ENCODE measurements around the gene CHSY1. TPM values are rescaled to one million over a fixed set of nuclear protein-coding genes. Genes with fewer than 3 reads are reported as not detected.

CHSY1 gene
- total RNA-seq, 1 donor from 2014 or later, result 28.0 TPM

DNA sequence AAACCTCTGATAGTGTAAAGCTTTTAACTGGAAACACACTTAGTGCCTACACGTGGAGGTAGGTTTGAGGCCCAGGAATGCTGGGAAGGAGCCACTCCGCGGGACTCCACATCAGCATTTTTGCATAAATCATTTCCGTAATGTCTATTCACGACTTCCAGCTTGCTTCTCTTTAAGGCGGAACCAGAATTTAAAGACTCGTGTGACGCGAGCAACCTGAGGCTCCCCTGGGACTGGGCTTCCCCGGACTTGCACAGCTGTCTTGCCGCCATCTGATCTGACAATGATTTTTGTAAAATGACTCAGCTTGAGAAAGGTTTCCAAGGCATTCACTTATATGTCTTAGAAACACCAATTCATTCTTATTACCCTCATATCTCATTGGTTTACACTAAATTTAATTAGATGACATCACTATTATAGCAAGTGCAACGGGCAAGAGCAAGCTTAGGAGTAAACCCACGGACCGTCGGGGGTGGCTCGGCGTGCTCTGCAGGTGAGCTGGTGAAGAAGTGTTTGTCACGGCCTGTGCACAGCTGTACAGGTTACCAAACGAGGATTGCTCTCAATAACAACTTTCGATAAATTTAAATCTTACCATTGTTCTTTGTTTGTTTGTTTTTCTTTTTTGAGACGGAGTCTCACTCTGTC is 95.2 kb downstream of the CHSY1 start:
- H3K36me3 ChIP-seq, result no peaks in the 10 kb centered on the region
- TF ChIP-seq POLR2AphosphoS5 (IDR thresholded peaks at IDR 0.05; ENCODE audit: insufficient read depth in 1 of 2, low read depth in 1 of 2) (no peak), POLR2A (IDR thresholded peaks at IDR 0.05) (no peak)
- TF ChIP-seq, protein P1, sequence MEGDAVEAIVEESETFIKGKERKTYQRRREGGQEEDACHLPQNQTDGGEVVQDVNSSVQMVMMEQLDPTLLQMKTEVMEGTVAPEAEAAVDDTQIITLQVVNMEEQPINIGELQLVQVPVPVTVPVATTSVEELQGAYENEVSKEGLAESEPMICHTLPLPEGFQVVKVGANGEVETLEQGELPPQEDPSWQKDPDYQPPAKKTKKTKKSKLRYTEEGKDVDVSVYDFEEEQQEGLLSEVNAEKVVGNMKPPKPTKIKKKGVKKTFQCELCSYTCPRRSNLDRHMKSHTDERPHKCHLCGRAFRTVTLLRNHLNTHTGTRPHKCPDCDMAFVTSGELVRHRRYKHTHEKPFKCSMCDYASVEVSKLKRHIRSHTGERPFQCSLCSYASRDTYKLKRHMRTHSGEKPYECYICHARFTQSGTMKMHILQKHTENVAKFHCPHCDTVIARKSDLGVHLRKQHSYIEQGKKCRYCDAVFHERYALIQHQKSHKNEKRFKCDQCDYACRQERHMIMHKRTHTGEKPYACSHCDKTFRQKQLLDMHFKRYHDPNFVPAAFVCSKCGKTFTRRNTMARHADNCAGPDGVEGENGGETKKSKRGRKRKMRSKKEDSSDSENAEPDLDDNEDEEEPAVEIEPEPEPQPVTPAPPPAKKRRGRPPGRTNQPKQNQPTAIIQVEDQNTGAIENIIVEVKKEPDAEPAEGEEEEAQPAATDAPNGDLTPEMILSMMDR (IDR thresholded peaks at IDR 0.05), result no peak
- H3K27me3 ChIP-seq, result no peaks in the 10 kb centered on the region
- H3K27ac ChIP-seq, result no peak overlapping the region
- no peaks in the 10 kb centered on the region for H3K4me1 ChIP-seq
- intact Hi-C loops (cut with DNase I), result no loop called here
- H3K9me3 ChIP-seq, result no peaks in the 10 kb centered on the region
- no peak for DNase-seq (ENCODE audit: extremely low spot score in 2 of 2)
- H3K4me3 ChIP-seq, result no peak overlapping the region

DNA sequence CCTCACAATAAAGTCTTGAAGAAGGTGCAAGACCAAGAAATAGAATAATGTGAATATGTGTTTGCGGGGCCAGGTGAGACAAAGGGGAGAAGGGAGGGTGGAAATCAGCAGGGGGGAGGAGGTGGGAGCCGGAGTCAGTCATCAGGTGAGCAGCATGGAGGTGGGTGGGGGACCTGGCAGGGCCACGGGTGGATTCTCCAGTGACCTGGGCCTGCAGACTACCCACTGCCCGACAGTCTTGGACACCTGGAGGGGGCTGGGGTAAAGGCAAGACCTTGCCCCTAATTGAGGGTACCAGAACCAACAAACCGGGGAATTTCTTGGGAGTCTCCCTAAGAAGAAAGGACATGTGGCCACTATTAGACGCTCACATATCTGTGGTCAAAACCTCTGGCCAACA is 95.8 kb downstream of the CHSY1 start:
- intact Hi-C loops (cut with DNase I), result no loop called here
- H3K9me3 ChIP-seq, result no peaks in the 10 kb centered on the region

DNA sequence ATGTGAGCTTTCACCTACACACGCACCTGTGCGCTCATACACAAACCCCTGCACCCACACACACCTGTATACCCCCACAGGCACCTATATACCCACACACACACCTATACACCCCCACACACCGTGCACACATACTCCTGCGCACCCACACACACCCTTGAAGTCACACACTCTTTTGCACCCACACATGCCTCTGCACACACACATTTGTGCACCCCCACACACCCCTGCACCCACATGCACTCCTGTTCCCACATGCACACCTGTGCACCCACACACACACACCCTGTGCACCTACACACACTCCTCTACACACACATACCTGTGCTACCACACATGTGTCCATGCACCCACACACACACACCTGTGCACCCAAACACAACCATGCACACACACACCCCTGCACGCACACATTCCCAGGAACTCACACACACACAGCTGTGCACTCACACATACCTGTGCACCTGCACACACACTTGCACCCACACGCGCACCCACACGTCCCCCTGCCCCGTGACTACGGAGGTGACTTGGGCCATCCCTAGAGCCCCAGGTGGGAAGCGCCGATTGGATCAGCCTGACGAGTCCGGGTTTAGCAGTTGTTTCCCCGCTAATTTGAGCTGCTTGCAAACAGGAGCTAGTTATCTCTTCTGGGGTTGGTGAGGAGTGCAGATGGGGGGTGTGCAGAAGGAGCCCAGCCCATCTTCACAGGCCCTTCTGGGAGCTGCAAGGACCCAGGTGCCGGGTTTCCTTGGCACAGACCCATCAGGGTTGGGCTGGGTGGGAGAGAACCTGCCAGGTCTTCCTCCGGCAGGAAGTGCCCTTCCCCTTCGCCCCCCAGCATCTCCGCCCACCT is 97.8 kb downstream of the CHSY1 start:
- intact Hi-C loops (cut with DNase I), result no loop called here
- TF ChIP-seq, protein P1 (IDR thresholded peaks at IDR 0.05), result no peak
- no peak for TF ChIP-seq POLR2AphosphoS5 (IDR thresholded peaks at IDR 0.05; ENCODE audit: insufficient read depth in 1 of 2, low read depth in 1 of 2)
- no peak for TF ChIP-seq POLR2A (IDR thresholded peaks at IDR 0.05)

More for the DNA sequence above, 95.8 kb downstream of the CHSY1 start:
- Histone ChIP-seq H3K36me3 (no peaks in the 10 kb centered on the region), H3K27ac (no peak overlapping the region), H3K4me1 (no peaks in the 10 kb centered on the region), H3K4me3 (no peak overlapping the region), H3K27me3 (no peaks in the 10 kb centered on the region)
- DNase-seq (ENCODE audit: extremely low spot score in 2 of 2), result no peak
- TF ChIP-seq, protein P1 (IDR thresholded peaks at IDR 0.05), result no peak
- no peak for TF ChIP-seq POLR2AphosphoS5 (IDR thresholded peaks at IDR 0.05; ENCODE audit: insufficient read depth in 1 of 2, low read depth in 1 of 2)
- TF ChIP-seq POLR2A (IDR thresholded peaks at IDR 0.05), result no peak

DNA sequence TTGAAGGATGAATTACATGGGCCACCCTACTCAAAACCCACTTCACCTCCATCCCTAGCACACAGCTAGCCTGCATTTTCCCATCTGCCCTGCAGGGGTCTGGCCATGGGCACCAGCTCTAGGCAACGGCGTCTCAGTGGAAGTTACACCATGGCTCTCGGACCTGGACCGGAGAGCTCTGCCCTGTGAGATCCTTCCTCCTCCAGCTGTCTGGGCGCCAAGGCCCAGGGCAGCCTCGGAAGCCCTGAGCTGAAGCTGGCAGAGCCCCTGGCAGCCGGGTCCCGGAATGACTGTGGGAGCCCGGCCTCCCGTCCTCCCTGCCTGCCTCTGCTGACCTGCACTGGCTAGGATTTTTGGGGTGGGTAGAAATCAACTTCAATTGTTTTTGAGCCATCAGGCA is 98.9 kb downstream of the CHSY1 start:
- Histone ChIP-seq H3K9me3 (no peaks in the 10 kb centered on the region), H3K27me3 (no peaks in the 10 kb centered on the region), H3K36me3 (no peaks in the 10 kb centered on the region), H3K27ac (no peak overlapping the region), H3K4me3 (no peak overlapping the region), H3K4me1 (no peaks in the 10 kb centered on the region)
- DNase-seq (ENCODE audit: extremely low spot score in 2 of 2), result no peak
- intact Hi-C loops (cut with DNase I), result no loop called here
- TF ChIP-seq, protein P1 (IDR thresholded peaks at IDR 0.05), result no peak
- TF ChIP-seq POLR2A (IDR thresholded peaks at IDR 0.05) (no peak), POLR2AphosphoS5 (IDR thresholded peaks at IDR 0.05; ENCODE audit: insufficient read depth in 1 of 2, low read depth in 1 of 2) (no peak)

More for the DNA sequence above, 97.8 kb downstream of the CHSY1 start:
- no peak overlapping the region for H3K4me3 ChIP-seq
- H3K36me3 ChIP-seq, result no peaks in the 10 kb centered on the region
- no peaks in the 10 kb centered on the region for H3K4me1 ChIP-seq
- no peaks in the 10 kb centered on the region for H3K9me3 ChIP-seq
- H3K27ac ChIP-seq, result no peak overlapping the region
- no peak for DNase-seq (ENCODE audit: extremely low spot score in 2 of 2)
- H3K27me3 ChIP-seq, result no peaks in the 10 kb centered on the region

DNA sequence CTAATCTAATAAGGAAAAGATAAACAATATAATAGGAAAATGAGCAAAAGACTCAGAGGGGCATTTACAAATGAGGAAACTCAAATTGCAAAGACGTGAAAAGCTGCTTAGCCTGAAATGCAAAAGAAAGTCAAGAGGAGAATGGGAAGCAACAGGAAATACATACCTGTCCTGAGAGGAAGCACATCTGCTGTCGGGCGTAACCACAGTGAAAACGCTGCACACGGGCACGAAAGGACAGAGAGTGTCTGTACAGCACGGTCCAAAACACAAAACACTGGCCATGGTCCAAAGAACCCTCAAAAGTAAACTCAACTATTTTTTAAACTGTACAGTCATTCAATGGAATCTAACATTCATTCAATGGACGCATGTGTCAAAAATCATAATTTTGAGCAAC is 100.6 kb downstream of the CHSY1 start:
- no peak for DNase-seq (ENCODE audit: extremely low spot score in 2 of 2)
- H3K4me1 ChIP-seq, result no peaks in the 10 kb centered on the region
- no peaks in the 10 kb centered on the region for H3K27me3 ChIP-seq
- no peaks in the 10 kb centered on the region for H3K36me3 ChIP-seq
- H3K4me3 ChIP-seq, result no peak overlapping the region
- H3K9me3 ChIP-seq, result no peaks in the 10 kb centered on the region
- TF ChIP-seq POLR2A (IDR thresholded peaks at IDR 0.05) (no peak), POLR2AphosphoS5 (IDR thresholded peaks at IDR 0.05; ENCODE audit: insufficient read depth in 1 of 2, low read depth in 1 of 2) (no peak)
- TF ChIP-seq, protein P1 (IDR thresholded peaks at IDR 0.05), result no peak
- H3K27ac ChIP-seq, result no peak overlapping the region
- intact Hi-C loops (cut with DNase I), result no loop called here
